Measurements from ENCODE around the gene SCO1.
"Not testable (repeated sequence)": the region's sequence is repeated elsewhere in the genome, so short reads cannot be mapped to it uniquely, and the experiment has no call there.

DNA sequence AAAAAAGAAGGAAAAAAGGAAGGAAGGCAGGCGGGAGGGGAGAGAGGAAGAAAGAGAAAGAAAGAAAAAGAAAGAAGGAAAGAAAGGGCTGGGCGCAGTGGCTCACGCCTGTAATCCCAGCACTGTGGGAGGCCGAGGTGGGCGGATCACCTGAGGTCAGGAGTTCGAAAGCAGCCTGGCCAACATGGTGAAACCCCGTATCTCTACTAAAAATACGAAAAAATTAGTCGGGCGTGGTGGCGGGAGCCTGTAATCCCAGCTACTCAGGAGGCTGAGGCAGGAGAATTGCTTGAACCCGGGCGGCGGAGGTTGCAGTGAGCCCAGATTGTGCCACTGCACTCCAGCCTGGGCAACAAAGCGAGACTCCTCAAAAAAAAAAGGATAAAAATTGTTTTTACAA is 32.9 kb upstream of the SCO1 start:
- not testable (repeated sequence) for TF ChIP-seq POLR2A (IDR thresholded peaks at IDR 0.05)
- TF ChIP-seq, protein P1, sequence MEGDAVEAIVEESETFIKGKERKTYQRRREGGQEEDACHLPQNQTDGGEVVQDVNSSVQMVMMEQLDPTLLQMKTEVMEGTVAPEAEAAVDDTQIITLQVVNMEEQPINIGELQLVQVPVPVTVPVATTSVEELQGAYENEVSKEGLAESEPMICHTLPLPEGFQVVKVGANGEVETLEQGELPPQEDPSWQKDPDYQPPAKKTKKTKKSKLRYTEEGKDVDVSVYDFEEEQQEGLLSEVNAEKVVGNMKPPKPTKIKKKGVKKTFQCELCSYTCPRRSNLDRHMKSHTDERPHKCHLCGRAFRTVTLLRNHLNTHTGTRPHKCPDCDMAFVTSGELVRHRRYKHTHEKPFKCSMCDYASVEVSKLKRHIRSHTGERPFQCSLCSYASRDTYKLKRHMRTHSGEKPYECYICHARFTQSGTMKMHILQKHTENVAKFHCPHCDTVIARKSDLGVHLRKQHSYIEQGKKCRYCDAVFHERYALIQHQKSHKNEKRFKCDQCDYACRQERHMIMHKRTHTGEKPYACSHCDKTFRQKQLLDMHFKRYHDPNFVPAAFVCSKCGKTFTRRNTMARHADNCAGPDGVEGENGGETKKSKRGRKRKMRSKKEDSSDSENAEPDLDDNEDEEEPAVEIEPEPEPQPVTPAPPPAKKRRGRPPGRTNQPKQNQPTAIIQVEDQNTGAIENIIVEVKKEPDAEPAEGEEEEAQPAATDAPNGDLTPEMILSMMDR (IDR thresholded peaks at IDR 0.05), result not testable (repeated sequence)

Data from lower leg skin (tissue), 3 donors.